Heart left ventricle (tissue), 13 donors: Measurements from ENCODE around the gene MEGF8.

Experiments used
- POLR2A ChIP-seq, 2 donors: fragments of 450-650 bp; IDR thresholded peaks; one replicate each; pipeline ENCODE4 v1.6.1; 2017; ENCODE audit warnings: antibody characterized with exemption in 2 of 2, mild to moderate bottlenecking in 2 of 2, moderate library complexity in 2 of 2
- TF ChIP-seq, protein P1 (sequence below), 12 donors: fragments of 200-600 bp; sonication (generic) in 4 of 12; IDR thresholded peaks; one replicate each; pipeline versions ENCODE4 v1.5.0 to v1.8.0; 2018 to 2022; ENCODE audit warnings: antibody characterized with exemption in 12 of 12, mild to moderate bottlenecking in 5 of 12
- donor health status: ischemic (EF 13 %, LVEDD 7.1; RV severe dilation, severe dysfunction).
- donor health status: DM: no; HTN: yes; CAD: no.
- donor health status: DM: no; HTN: no; CAD: no.
- donor health status: ischemic (EF 25% LVEDD 6.9; RV normal size, moderate dysfunction).
- donor health status: ischemic (EF 25% LVEDD 5.7; RV mildly dilated, moderate dysfunction).
- donor health status: ischemic (EF 35%, LVEDD 5.7; RV mildly dilated, moderate dysfunction).
- donor health status: nonischemic (EF 11% LVEDD 7.7; RV severe dilation, severe dysfunction).
- donor health status: DM: yes; HTN: yes; CAD: no.
- donor health status: PGD.
- donor health status: ischemic (EF 29% LVEDD 5.4; RV normal size, mild dysfunction).
- donor health status: nonischemic (EF 23%, LVEDD 6.1; RV moderate dilation, normal function).

DNA sequence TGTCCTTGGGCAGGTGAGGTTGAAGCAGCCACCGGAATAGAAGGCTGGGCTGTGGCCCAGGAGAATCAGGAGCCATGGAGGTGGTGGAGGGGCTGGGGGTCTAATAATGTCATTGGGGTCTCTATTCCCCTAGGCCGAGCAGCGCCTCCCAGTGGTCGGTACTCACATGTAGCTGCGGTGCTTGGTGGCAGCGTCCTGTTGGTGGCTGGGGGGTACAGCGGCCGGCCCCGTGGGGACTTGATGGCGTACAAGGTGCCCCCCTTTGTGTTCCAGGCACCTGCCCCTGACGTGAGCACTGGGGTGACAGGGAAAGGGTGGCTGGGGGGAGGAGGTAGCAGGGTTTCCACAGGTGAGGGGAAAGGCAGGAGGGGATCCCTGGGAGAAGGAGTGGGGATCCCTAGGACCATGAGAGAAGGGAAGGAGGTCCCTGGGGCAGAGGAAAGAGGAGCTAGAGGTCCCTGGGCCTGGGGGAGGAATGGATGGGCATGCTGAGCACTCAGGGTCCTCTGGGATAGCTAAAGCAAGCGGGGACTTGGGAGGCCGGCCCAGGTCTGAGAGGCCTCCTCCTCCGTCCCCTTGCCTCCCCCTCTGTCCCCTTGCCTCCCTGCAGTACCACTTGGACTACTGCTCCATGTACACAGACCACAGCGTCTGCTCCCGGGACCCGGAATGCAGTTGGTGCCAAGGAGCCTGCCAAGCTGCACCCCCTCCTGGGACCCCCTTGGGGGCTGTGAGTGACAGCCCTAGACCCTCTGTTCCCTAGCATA lies 18.1 kb downstream of the MEGF8 start:
- TF ChIP-seq, protein P1, sequence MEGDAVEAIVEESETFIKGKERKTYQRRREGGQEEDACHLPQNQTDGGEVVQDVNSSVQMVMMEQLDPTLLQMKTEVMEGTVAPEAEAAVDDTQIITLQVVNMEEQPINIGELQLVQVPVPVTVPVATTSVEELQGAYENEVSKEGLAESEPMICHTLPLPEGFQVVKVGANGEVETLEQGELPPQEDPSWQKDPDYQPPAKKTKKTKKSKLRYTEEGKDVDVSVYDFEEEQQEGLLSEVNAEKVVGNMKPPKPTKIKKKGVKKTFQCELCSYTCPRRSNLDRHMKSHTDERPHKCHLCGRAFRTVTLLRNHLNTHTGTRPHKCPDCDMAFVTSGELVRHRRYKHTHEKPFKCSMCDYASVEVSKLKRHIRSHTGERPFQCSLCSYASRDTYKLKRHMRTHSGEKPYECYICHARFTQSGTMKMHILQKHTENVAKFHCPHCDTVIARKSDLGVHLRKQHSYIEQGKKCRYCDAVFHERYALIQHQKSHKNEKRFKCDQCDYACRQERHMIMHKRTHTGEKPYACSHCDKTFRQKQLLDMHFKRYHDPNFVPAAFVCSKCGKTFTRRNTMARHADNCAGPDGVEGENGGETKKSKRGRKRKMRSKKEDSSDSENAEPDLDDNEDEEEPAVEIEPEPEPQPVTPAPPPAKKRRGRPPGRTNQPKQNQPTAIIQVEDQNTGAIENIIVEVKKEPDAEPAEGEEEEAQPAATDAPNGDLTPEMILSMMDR (IDR thresholded peaks at IDR 0.05), result peak in 1 of 12 donors; percentile 11
- no peak for TF ChIP-seq POLR2A (IDR thresholded peaks at IDR 0.05)
